Upper lobe of left lung (tissue), 4 donors: ENCODE results near the gene SLC25A30.

Source experiments
- EP300 ChIP-seq, 4 donors: sonication (generic); formaldehyde crosslinking; IDR thresholded peaks; one replicate each; pipeline ENCODE4 v1.5.1; 2017; ENCODE audit warnings: antibody characterized with exemption in 4 of 4, control low read depth in 2 of 4
- POLR2A ChIP-seq, 4 donors: fragments of 450-650 bp; IDR thresholded peaks; one replicate each; pipeline ENCODE4 v1.5.1; 2016 to 2017; ENCODE audit warnings: antibody characterized with exemption in 4 of 4, mild to moderate bottlenecking in 2 of 4
- POLR2AphosphoS5 ChIP-seq, 2 donors: sonication (generic); formaldehyde crosslinking; IDR thresholded peaks; one replicate each; pipeline ENCODE4 v1.5.1; 2017; ENCODE audit warnings: antibody characterized with exemption in 2 of 2
- TF ChIP-seq, protein P1 (sequence below), 6 experiments: fragments of 450-650 bp in 4 of 6; fragments of 200-600 bp in 2 of 6; sonication (generic) in 2 of 6; IDR thresholded peaks; one replicate each; pipeline ENCODE4 v1.5.1; 2016 to 2019; ENCODE audit warnings: antibody characterized with exemption in 6 of 6

GRCh38 chr13:45466359-45466758 is 48.2 kb upstream of the SLC25A30 start:
- TF ChIP-seq, protein P1, sequence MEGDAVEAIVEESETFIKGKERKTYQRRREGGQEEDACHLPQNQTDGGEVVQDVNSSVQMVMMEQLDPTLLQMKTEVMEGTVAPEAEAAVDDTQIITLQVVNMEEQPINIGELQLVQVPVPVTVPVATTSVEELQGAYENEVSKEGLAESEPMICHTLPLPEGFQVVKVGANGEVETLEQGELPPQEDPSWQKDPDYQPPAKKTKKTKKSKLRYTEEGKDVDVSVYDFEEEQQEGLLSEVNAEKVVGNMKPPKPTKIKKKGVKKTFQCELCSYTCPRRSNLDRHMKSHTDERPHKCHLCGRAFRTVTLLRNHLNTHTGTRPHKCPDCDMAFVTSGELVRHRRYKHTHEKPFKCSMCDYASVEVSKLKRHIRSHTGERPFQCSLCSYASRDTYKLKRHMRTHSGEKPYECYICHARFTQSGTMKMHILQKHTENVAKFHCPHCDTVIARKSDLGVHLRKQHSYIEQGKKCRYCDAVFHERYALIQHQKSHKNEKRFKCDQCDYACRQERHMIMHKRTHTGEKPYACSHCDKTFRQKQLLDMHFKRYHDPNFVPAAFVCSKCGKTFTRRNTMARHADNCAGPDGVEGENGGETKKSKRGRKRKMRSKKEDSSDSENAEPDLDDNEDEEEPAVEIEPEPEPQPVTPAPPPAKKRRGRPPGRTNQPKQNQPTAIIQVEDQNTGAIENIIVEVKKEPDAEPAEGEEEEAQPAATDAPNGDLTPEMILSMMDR (IDR thresholded peaks at IDR 0.05) = no peak
- TF ChIP-seq POLR2A (IDR thresholded peaks at IDR 0.05) (no peak), EP300 (IDR thresholded peaks at IDR 0.05) (no peak), POLR2AphosphoS5 (IDR thresholded peaks at IDR 0.05) (no peak)
